ENCODE results near the gene PLOD1. TPM values are rescaled to one million over a fixed set of nuclear protein-coding genes. Genes with fewer than 3 reads are reported as not detected.
A peak's percentile ranks its signal among the peaks of the same experiment; 100 is the strongest.
"Not testable (repeated sequence)": the region's sequence is repeated elsewhere in the genome, so short reads cannot be mapped to it uniquely, and the experiment has no call there.

The PLOD1 gene
- total and polyA plus RNA-seq, 2 donors (not counting 1 experiment from before 2014, with no cell fraction given): 210 to 278 TPM

GRCh38 chr1:11923827-11924113, 10.7 kb upstream of the PLOD1 start:
- no peak overlapping the region for H3K9ac ChIP-seq (ENCODE audit: insufficient read depth, low read length)
- peaks cover 28% of the 10 kb centered on the region for H3K79me2 ChIP-seq (ENCODE audit: control insufficient read depth, insufficient read depth, low read length)
- no peak overlapping the region for H2AFZ ChIP-seq (ENCODE audit: low read length)
- no peaks in the 10 kb centered on the region for H3K9me3 ChIP-seq (ENCODE audit: control insufficient read depth, insufficient read depth, low read depth, low read length)
- no peaks in the 10 kb centered on the region for H4K20me1 ChIP-seq (ENCODE audit: control insufficient read depth, extremely low read depth, insufficient read depth, low read length)
- H3K36me3 ChIP-seq (ENCODE audit: control insufficient read depth, insufficient read depth, low read length): peaks cover 4% of the 10 kb centered on the region
- H3K4me1 ChIP-seq (ENCODE audit: control insufficient read depth, extremely low read depth, insufficient read depth, low read length): peaks cover 11% of the 10 kb centered on the region
- no peak overlapping the region for H3K27ac ChIP-seq (ENCODE audit: insufficient read depth, low read length)
- H3K4me3 ChIP-seq (replicated peaks in 1 of 4; ENCODE audit: control extremely low read depth in 1 of 4, insufficient read depth in 1 of 4, low read depth in 3 of 4, low read length in 4 of 4): no peak overlapping the region
- no peak overlapping the region for H3K4me2 ChIP-seq (ENCODE audit: extremely low read depth, insufficient read depth, low read length)
- TF ChIP-seq EZH2 (IDR thresholded peaks at IDR 0.05; ENCODE audit: low read length, missing control alignments) (no peak), CTCF (conservative IDR thresholded peaks at IDR 0.05 in 1 of 2, IDR thresholded peaks at IDR 0.05 in 1 of 2; ENCODE audit: low read depth in 1 of 2, low read length in 2 of 2) (no peak)
- no peaks in the 10 kb centered on the region for H3K27me3 ChIP-seq (ENCODE audit: control insufficient read depth, insufficient read depth, low read length)
- no peak for DNase-seq (ENCODE audit: low read depth in 2 of 2)

- Histone ChIP-seq H3K4me2 (ENCODE audit: extremely low read depth, insufficient read depth, low read length) (peak overlapping the region; percentile 89), H3K4me1 (ENCODE audit: control insufficient read depth, extremely low read depth, insufficient read depth, low read length) (peaks cover 11% of the 10 kb centered on the region), H3K4me3 (replicated peaks in 1 of 4; ENCODE audit: control extremely low read depth in 1 of 4, insufficient read depth in 1 of 4, low read depth in 3 of 4, low read length in 4 of 4) (peak overlapping the region; percentile 45 to 67 (median 58)), H3K36me3 (ENCODE audit: control insufficient read depth, insufficient read depth, low read length) (peaks cover 3% of the 10 kb centered on the region), H3K9me3 (ENCODE audit: control insufficient read depth, insufficient read depth, low read depth, low read length) (no peaks in the 10 kb centered on the region), H3K79me2 (ENCODE audit: control insufficient read depth, insufficient read depth, low read length) (peaks cover 28% of the 10 kb centered on the region), H2AFZ (ENCODE audit: low read length) (no peak overlapping the region), H3K27me3 (ENCODE audit: control insufficient read depth, insufficient read depth, low read length) (no peaks in the 10 kb centered on the region), H4K20me1 (ENCODE audit: control insufficient read depth, extremely low read depth, insufficient read depth, low read length) (no peaks in the 10 kb centered on the region), H3K27ac (ENCODE audit: insufficient read depth, low read length) (no peak overlapping the region), H3K9ac (ENCODE audit: insufficient read depth, low read length) (peak overlapping the region; percentile 16)
- no peak for DNase-seq (ENCODE audit: low read depth in 2 of 2)
- no peak for TF ChIP-seq EZH2 (IDR thresholded peaks at IDR 0.05; ENCODE audit: low read length, missing control alignments)
- TF ChIP-seq CTCF (conservative IDR thresholded peaks at IDR 0.05 in 1 of 2, IDR thresholded peaks at IDR 0.05 in 1 of 2; ENCODE audit: low read depth in 1 of 2, low read length in 2 of 2): no peak
Observed at GRCh38 chr1:11924334-11925195, 10.0 kb upstream of the PLOD1 start.

GRCh38 chr1:11925196-11925937, 9.2 kb upstream of the PLOD1 start:
- peak overlapping the region; percentile 45 to 67 (median 58) for H3K4me3 ChIP-seq (replicated peaks in 1 of 4; ENCODE audit: control extremely low read depth in 1 of 4, insufficient read depth in 1 of 4, low read depth in 3 of 4, low read length in 4 of 4)
- not testable (repeated sequence) for H3K36me3 ChIP-seq (ENCODE audit: control insufficient read depth, insufficient read depth, low read length); H4K20me1 ChIP-seq (ENCODE audit: control insufficient read depth, extremely low read depth, insufficient read depth, low read length); DNase-seq (ENCODE audit: low read depth in 2 of 2); H2AFZ ChIP-seq (ENCODE audit: low read length); H3K27ac ChIP-seq (ENCODE audit: insufficient read depth, low read length); H3K9me3 ChIP-seq (ENCODE audit: control insufficient read depth, insufficient read depth, low read depth, low read length); H3K9ac ChIP-seq (ENCODE audit: insufficient read depth, low read length); H3K27me3 ChIP-seq (ENCODE audit: control insufficient read depth, insufficient read depth, low read length)
- peaks cover 16% of the 10 kb centered on the region for H3K4me1 ChIP-seq (ENCODE audit: control insufficient read depth, extremely low read depth, insufficient read depth, low read length)
- H3K4me2 ChIP-seq (ENCODE audit: extremely low read depth, insufficient read depth, low read length): peak overlapping the region; percentile 89
- peaks cover 26% of the 10 kb centered on the region for H3K79me2 ChIP-seq (ENCODE audit: control insufficient read depth, insufficient read depth, low read length)
